Prostate gland (tissue), 2 donors: ENCODE data around the gene ADAR. TPM values are rescaled to one million over a fixed set of nuclear protein-coding genes. Genes with fewer than 3 reads are reported as not detected.

Experiments used
- DNase-seq: peaks from one replicate; pipeline ENCODE4 v3.0.0-alpha.2; 2019; ENCODE audit warnings: low spot score
- H3K27ac ChIP-seq, 2 donors: fragments of 200-600 bp; sonication (generic); 2 replicates each; pipeline ENCODE4 v1.5.1; 2017 to 2019
- H3K27me3 ChIP-seq: fragments of 200-600 bp; sonication (generic); replicated peaks from 2 replicates; pipeline ENCODE4 v1.5.1; 2019; ENCODE audit not compliant: insufficient read depth
- H3K36me3 ChIP-seq, 2 donors: fragments of 200-600 bp; sonication (generic); 1 replicate in 1 of 2; 2 replicates in 1 of 2; pipeline versions ENCODE4 v1.5.1 to v1.8.1; 2017 to 2019
- H3K4me1 ChIP-seq: fragments of 200-600 bp; sonication (generic); replicated peaks from 2 replicates; pipeline ENCODE4 v1.5.1; 2019
- H3K4me3 ChIP-seq, 2 donors: fragments of 200-600 bp; sonication (generic); 2 replicates each; pipeline ENCODE4 v1.5.1; 2017 to 2019
- H3K9me3 ChIP-seq: fragments of 200-600 bp; sonication (generic); 2 replicates; pipeline ENCODE4 v1.5.1; 2017
- CTCF ChIP-seq, 4 experiments: fragments of 200-600 bp in 2 of 4; fragments of 450-650 bp in 2 of 4; sonication (generic) in 2 of 4; IDR thresholded peaks; 1 replicate in 3 of 4; 2 replicates in 1 of 4; pipeline ENCODE4 v1.5.1; 2016 to 2019; ENCODE audit warnings: antibody characterized with exemption in 4 of 4, mild to moderate bottlenecking in 2 of 4, moderate library complexity in 2 of 4
- POLR2A ChIP-seq: fragments of 450-650 bp; IDR thresholded peaks from one replicate; pipeline ENCODE4 v1.6.1; 2016; ENCODE audit warnings: antibody characterized with exemption, mild to moderate bottlenecking
- POLR2AphosphoS5 ChIP-seq: sonication (generic); formaldehyde crosslinking; IDR thresholded peaks from one replicate; pipeline ENCODE4 v1.6.1; 2017; ENCODE audit warnings: antibody characterized with exemption
- WGBS: methylation state at CpG from one replicate; pipeline ENCODE4 v1.1.5; 2018; 5-methylcytosine and 5-hydroxymethylcytosine counted together
- intact Hi-C: fragments of 100-400 bp; cut with DNase I; formaldehyde crosslinking; loops from one replicate; pipeline ENCODE4 v1.14.2; 2022
- total RNA-seq, 2 donors: library from RNA; depleted of rRNA; stranded (reverse); fragments of >200 nt; gene quantifications; one replicate each; pipeline ENCODE4 v1.1.0, GENCODE V29; 2016

ADAR gene
- total RNA-seq, 2 donors from 2014 or later: 98.1 to 181 TPM

- Histone ChIP-seq H3K27ac (no peak overlapping the region), H3K9me3 (no peaks in the 10 kb centered on the region), H3K36me3 (peaks cover 14 to 26% of the 10 kb centered on the region in 2 donors), H3K4me3 (no peak overlapping the region), H3K27me3 (no peaks in the 10 kb centered on the region), H3K4me1 (no peaks in the 10 kb centered on the region)
- intact Hi-C loops: no loop called here
- no peak for DNase-seq
- 89% methylated on average over 8 of the region's 8 CpGs for WGBS
- TF ChIP-seq CTCF (IDR thresholded peaks at IDR 0.05) (no peak), POLR2A (no peak), POLR2AphosphoS5 (no peak)
These were observed 28.6 kb downstream of the ADAR start for GRCh38 chr1:154579374-154579773.

- 39% methylated on average over 6 of the region's 6 CpGs for WGBS
- Histone ChIP-seq H3K27ac (no peak overlapping the region), H3K4me3 (no peak overlapping the region), H3K4me1 (no peaks in the 10 kb centered on the region), H3K27me3 (no peaks in the 10 kb centered on the region), H3K9me3 (no peaks in the 10 kb centered on the region), H3K36me3 (peaks cover 7 to 13% of the 10 kb centered on the region in 2 donors)
- no peak for DNase-seq
- intact Hi-C loops: no loop called here
- TF ChIP-seq POLR2A: no peak
- no peak for TF ChIP-seq POLR2AphosphoS5
- no peak for TF ChIP-seq CTCF (IDR thresholded peaks at IDR 0.05)
These were observed 29.9 kb downstream of the ADAR start for GRCh38 chr1:154578058-154578418.

- H3K4me3 ChIP-seq: no peak overlapping the region
- intact Hi-C loops: no loop called here
- no peaks in the 10 kb centered on the region for H3K9me3 ChIP-seq
- DNase-seq: no peak
- TF ChIP-seq POLR2AphosphoS5 (no peak), POLR2A (no peak), CTCF (IDR thresholded peaks at IDR 0.05) (no peak)
- no peak overlapping the region for H3K27ac ChIP-seq
- no peaks in the 10 kb centered on the region for H3K4me1 ChIP-seq
- WGBS: 72% methylated on average over 7 of the region's 7 CpGs
- peaks cover 2 to 7% of the 10 kb centered on the region in 2 donors for H3K36me3 ChIP-seq
- H3K27me3 ChIP-seq: no peaks in the 10 kb centered on the region
These were observed 30.5 kb downstream of the ADAR start for GRCh38 chr1:154577346-154578057.

GRCh38 chr1:154575951-154576566 is 31.9 kb downstream of the ADAR start:
- Histone ChIP-seq H3K36me3 (no peaks in the 10 kb centered on the region), H3K9me3 (no peaks in the 10 kb centered on the region), H3K4me3 (no peak overlapping the region), H3K27ac (no peak overlapping the region), H3K4me1 (no peaks in the 10 kb centered on the region), H3K27me3 (no peaks in the 10 kb centered on the region)
- intact Hi-C loops: no loop called here
- DNase-seq: no peak
- 79% methylated on average over 8 of the region's 8 CpGs for WGBS
- TF ChIP-seq POLR2A (no peak), POLR2AphosphoS5 (no peak), CTCF (IDR thresholded peaks at IDR 0.05) (no peak)
